Mucosa of stomach (tissue), 1 donor: ENCODE results near the gene NUAK2.
"Not testable (repeated sequence)": the region's sequence is repeated elsewhere in the genome, so short reads cannot be mapped to it uniquely, and the experiment has no call there.

ENCODE experiments used
- H3K27me3 ChIP-seq: one replicate; pipeline ENCODE4 v1.7.0; 2013; ENCODE audit warnings: mild to moderate bottlenecking, low read length; ENCODE audit not compliant: control insufficient read depth, insufficient read depth
- H3K36me3 ChIP-seq: one replicate; pipeline ENCODE4 v1.7.0; 2013; ENCODE audit warnings: low read length; ENCODE audit not compliant: control insufficient read depth, insufficient read depth
- H3K4me1 ChIP-seq: one replicate; pipeline ENCODE4 v1.7.0; 2013; ENCODE audit warnings: mild to moderate bottlenecking, low read length; ENCODE audit not compliant: control insufficient read depth, insufficient read depth
- H3K4me3 ChIP-seq: one replicate; pipeline ENCODE4 v1.7.0; 2013; ENCODE audit warnings: low read length
- H3K9ac ChIP-seq: one replicate; pipeline ENCODE4 v1.7.0; 2013; ENCODE audit warnings: mild to moderate bottlenecking, low read length, moderate library complexity
- H3K9me3 ChIP-seq: one replicate; pipeline ENCODE4 v1.7.0; 2013; ENCODE audit warnings: mild to moderate bottlenecking, low read length, moderate library complexity; ENCODE audit not compliant: control insufficient read depth
- donor health status: Pancreatic carcinoma.

The NUAK2 gene

DNA sequence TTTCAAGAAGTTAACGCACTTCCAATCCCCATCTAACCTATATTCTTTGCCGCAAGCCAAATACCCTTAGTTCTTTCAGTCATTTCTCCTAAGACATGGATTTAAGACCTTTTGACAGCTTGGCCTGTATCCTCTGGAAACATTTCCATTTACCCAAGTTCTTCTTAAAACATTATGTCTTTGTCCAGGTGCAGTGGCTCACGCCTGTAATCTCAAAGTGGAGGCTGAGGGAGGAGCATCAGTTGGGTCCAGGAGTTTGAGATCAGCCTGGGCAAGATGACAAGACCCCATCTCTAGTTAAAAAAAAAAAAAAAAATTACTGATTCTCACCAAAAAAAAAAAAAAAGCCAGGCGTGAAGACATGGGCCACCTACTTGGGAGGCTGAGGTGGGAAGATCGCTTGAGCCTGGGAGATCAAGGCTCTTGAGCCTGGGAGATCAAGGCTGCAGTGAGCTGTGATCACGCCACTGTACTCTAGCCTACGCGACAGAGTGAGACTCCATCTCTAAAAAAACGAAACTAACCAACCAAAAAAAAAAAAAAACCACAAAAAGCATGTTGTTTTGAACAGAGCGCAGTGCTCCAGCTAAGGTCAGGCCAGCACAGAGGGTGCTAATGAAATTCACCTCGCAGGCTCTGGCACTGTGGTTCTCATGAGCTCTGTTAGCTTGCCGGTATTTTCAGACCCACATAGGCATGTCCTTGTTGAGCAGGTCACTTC is 36.0 kb downstream of the NUAK2 start:
- Histone ChIP-seq H3K4me3 (no peak overlapping the region), H3K27me3 (no peaks in the 10 kb centered on the region), H3K36me3 (no peaks in the 10 kb centered on the region), H3K4me1 (peaks cover 15% of the 10 kb centered on the region), H3K9me3 (no peaks in the 10 kb centered on the region), H3K9ac (no peak overlapping the region)

DNA sequence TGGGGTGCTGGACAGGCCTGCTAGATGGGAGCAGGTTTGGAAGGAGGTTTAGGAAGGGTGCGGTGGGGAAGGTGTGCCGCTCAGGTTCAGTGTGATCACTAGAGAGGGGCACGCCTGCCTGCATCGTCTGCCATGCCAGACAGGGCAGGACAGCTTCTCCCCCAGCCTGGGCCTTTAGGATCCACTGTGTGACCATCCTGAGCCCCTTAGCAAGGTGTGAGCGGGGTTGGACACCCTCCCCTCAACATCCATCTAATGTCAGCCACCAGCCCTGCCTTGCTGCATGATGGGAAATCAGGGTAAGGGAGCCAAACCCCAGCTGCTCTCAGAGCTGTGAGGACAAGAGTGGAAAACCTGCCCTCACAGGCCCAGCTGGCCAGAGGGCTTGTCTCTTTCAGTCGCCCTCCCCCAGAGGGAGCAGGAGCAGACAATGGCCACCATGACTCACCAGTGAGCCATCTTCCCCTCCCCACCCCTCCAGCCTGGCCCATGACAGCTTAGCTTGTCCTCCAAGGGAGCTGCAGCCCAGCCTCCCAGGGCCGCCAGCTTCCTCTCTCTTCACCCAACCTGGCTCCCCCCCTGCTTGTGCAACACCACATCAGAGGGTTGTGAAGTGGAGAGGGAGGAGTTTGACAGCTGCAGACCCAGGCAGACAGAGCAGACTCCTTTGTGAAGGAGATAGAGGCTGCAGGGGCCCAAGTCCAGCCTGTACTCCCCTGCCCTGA is 37.0 kb downstream of the NUAK2 start:
- Histone ChIP-seq H3K4me1 (peaks cover 15% of the 10 kb centered on the region), H3K9me3 (no peaks in the 10 kb centered on the region), H3K9ac (no peak overlapping the region), H3K4me3 (no peak overlapping the region), H3K27me3 (no peaks in the 10 kb centered on the region), H3K36me3 (no peaks in the 10 kb centered on the region)

- H3K9ac ChIP-seq, result no peak overlapping the region
Observed at GRCh38 chr1:205283270-205284147, 38.0 kb downstream of the NUAK2 start.

GRCh38 chr1:205280666-205281395 is 40.7 kb downstream of the NUAK2 start:
- not testable (repeated sequence) for H3K9ac ChIP-seq, H3K36me3 ChIP-seq, H3K27me3 ChIP-seq, H3K9me3 ChIP-seq, H3K4me3 ChIP-seq, H3K4me1 ChIP-seq

More at GRCh38 chr1:205283270-205284147, 38.0 kb downstream of the NUAK2 start:
- H3K9me3 ChIP-seq, result no peaks in the 10 kb centered on the region
- no peak overlapping the region for H3K4me3 ChIP-seq
- peaks cover 15% of the 10 kb centered on the region for H3K4me1 ChIP-seq
- H3K27me3 ChIP-seq, result no peaks in the 10 kb centered on the region
- H3K36me3 ChIP-seq, result no peaks in the 10 kb centered on the region

DNA sequence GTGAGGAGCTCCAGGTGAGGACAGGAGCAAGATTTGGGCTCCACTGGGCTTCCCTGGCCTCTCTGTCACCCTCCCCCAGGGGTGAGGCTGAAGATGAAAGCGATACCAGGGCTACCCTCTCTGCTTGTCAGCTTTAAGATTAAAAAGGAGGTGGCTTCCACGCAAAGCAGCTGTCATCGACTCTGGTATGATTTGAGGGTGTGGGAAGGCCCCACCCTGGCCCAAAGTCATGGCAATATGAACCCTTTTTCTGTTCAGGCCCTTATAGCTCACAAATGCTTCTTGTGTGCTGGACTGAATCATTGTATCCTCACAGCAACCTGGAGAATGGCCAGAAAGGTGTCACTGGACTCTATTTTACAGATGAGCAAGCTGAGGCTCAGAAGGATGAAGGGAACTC is 41.6 kb downstream of the NUAK2 start:
- H3K4me1 ChIP-seq, result peaks cover 4% of the 10 kb centered on the region
- H3K4me3 ChIP-seq, result no peak overlapping the region
- H3K9ac ChIP-seq, result no peak overlapping the region
- no peaks in the 10 kb centered on the region for H3K9me3 ChIP-seq
- H3K27me3 ChIP-seq, result no peaks in the 10 kb centered on the region
- no peaks in the 10 kb centered on the region for H3K36me3 ChIP-seq

DNA sequence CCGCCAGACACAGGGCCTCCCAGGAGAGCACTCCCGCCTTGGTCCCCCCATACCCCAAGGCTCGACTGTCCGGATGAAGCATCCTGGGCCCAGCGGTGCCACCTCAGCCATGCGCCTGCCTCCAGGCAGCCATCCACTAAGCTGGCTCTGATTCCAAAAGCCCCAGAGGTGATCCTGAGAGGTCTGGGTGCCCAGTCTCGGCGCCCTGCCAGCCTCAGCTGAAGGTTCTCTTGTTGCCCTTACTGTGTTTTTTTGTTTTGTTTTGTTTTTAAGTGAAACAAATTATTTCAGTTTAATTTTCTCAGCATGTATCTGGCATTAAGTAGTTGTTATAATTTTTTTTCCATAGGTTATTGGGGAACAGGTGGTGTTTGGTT is 44.9 kb downstream of the NUAK2 start:
- Histone ChIP-seq H3K4me3 (no peak overlapping the region), H3K27me3 (no peaks in the 10 kb centered on the region), H3K36me3 (no peaks in the 10 kb centered on the region), H3K4me1 (no peaks in the 10 kb centered on the region), H3K9me3 (no peaks in the 10 kb centered on the region), H3K9ac (no peak overlapping the region)

- H3K9me3 ChIP-seq, result no peaks in the 10 kb centered on the region
- no peaks in the 10 kb centered on the region for H3K27me3 ChIP-seq
- H3K4me3 ChIP-seq, result no peak overlapping the region
- peaks cover 3% of the 10 kb centered on the region for H3K4me1 ChIP-seq
- no peak overlapping the region for H3K9ac ChIP-seq
- no peaks in the 10 kb centered on the region for H3K36me3 ChIP-seq
Observed at GRCh38 chr1:205275916-205276688, 45.4 kb downstream of the NUAK2 start.

GRCh38 chr1:205275133-205275532 is 46.4 kb downstream of the NUAK2 start:
- peaks cover 3% of the 10 kb centered on the region for H3K4me1 ChIP-seq
- H3K9me3 ChIP-seq, result no peaks in the 10 kb centered on the region
- no peak overlapping the region for H3K4me3 ChIP-seq
- H3K36me3 ChIP-seq, result no peaks in the 10 kb centered on the region
- no peaks in the 10 kb centered on the region for H3K27me3 ChIP-seq
- no peak overlapping the region for H3K9ac ChIP-seq

GRCh38 chr1:205274041-205274691 is 47.4 kb downstream of the NUAK2 start:
- Histone ChIP-seq H3K27me3 (no peaks in the 10 kb centered on the region), H3K4me1 (peaks cover 3% of the 10 kb centered on the region), H3K4me3 (no peak overlapping the region), H3K36me3 (no peaks in the 10 kb centered on the region), H3K9ac (no peak overlapping the region), H3K9me3 (no peaks in the 10 kb centered on the region)

DNA sequence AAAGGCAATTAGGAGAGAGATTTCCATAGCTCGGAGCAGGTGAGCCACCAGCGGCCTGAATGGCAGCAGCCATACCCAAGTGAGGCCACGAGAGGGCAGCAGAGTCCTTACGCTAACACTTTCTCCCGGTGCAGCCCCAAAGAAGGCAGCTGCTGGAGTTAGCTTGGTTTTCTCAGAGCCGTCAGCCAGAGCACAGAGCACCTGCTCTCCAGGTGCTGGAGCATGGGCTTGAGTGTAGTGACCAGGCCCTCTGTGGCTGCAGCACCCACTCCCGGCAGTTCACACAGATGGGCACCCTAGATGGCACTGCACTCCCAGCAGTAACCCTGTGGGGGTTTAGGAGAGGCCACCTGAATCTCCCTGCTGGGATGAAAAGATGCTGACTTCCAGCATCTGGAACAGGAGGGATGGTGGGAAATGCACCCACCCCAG is 48.0 kb downstream of the NUAK2 start:
- Histone ChIP-seq H3K9me3 (no peaks in the 10 kb centered on the region), H3K4me1 (peaks cover 3% of the 10 kb centered on the region), H3K9ac (no peak overlapping the region), H3K36me3 (no peaks in the 10 kb centered on the region), H3K4me3 (no peak overlapping the region), H3K27me3 (no peaks in the 10 kb centered on the region)

DNA sequence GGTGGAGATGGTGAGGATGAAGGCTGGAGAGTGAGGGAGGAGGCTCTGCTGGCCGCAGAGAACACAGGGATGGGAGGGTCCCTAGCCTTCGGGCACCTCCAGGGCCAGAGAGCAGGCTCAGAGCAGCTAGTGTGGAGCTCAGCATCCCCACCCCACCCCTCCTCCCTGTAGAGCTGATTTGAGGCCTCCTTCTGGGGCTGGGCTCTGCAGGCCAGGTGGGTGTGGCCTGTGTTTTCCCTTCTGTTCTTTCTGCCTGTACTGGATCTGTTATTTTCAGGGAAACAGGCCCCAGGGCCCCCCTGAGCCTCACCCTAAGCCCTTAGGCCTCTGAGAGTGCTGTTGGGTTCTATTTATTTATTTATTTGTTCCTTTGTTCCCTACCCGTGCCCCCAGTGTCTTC is 49.0 kb downstream of the NUAK2 start:
- H3K4me1 ChIP-seq, result peaks cover 3% of the 10 kb centered on the region
- no peaks in the 10 kb centered on the region for H3K36me3 ChIP-seq
- H3K4me3 ChIP-seq, result no peak overlapping the region
- H3K9ac ChIP-seq, result no peak overlapping the region
- H3K9me3 ChIP-seq, result no peaks in the 10 kb centered on the region
- H3K27me3 ChIP-seq, result no peaks in the 10 kb centered on the region
